ENCODE data around the gene PTPRN2.

GRCh38 chr7:157775021-157775559 lies 812.5 kb downstream of the PTPRN2 start:
- TF ChIP-seq, protein P1, sequence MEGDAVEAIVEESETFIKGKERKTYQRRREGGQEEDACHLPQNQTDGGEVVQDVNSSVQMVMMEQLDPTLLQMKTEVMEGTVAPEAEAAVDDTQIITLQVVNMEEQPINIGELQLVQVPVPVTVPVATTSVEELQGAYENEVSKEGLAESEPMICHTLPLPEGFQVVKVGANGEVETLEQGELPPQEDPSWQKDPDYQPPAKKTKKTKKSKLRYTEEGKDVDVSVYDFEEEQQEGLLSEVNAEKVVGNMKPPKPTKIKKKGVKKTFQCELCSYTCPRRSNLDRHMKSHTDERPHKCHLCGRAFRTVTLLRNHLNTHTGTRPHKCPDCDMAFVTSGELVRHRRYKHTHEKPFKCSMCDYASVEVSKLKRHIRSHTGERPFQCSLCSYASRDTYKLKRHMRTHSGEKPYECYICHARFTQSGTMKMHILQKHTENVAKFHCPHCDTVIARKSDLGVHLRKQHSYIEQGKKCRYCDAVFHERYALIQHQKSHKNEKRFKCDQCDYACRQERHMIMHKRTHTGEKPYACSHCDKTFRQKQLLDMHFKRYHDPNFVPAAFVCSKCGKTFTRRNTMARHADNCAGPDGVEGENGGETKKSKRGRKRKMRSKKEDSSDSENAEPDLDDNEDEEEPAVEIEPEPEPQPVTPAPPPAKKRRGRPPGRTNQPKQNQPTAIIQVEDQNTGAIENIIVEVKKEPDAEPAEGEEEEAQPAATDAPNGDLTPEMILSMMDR (IDR thresholded peaks at IDR 0.05) = no peak
- TF ChIP-seq POLR2A (IDR thresholded peaks at IDR 0.05) = no peak
